H1 (cell line): ENCODE data around the gene TRMT10C. TPM values are rescaled to one million over a fixed set of nuclear protein-coding genes. Genes with fewer than 3 reads are reported as not detected.

Experiments used
- CTCF ChIA-PET: fragments of 300-600 bp; sonication (Branson Sonifier 250); formaldehyde crosslinking; loops from one replicate; lab custom pipeline; 2021; ENCODE audit not compliant: partially characterized antibody; lab: Charles Lee
- POLR2A ChIA-PET: fragments of 300-600 bp; sonication (Branson Sonifier 250); formaldehyde crosslinking; loops from one replicate; lab custom pipeline; 2021; ENCODE audit warnings: inconsistent platforms; ENCODE audit not compliant: partially characterized antibody; lab: Charles Lee
- DNase-seq, 2 experiments: peaks; one replicate each; pipeline versions ENCODE4 v3.0.0 to v3.0.0-alpha.2; 2010 to 2022; ENCODE audit warnings: low spot score in 2 of 2, low read depth in 1 of 2, mixed read lengths in 1 of 2
- FAIRE-seq: peaks from 2 replicates; lab custom pipeline; 2011; peaks lifted over from hg19 to GRCh38; lab: Jason Lieb, UNC
- H2AFZ ChIP-seq: 2 replicates; pipeline ENCODE4 v1.8.1; 2012; ENCODE audit warnings: low read length, inconsistent platforms
- H2AK5ac ChIP-seq: 2 replicates; pipeline ENCODE4 v1.6.1; 2013; ENCODE audit warnings: low read depth, low read length
- H2BK120ac ChIP-seq: replicated peaks from 2 replicates; pipeline ENCODE3; 2013; ENCODE audit warnings: low read depth, low read length, inconsistent platforms
- H2BK12ac ChIP-seq: 2 replicates; pipeline ENCODE4 v1.6.1; 2013; ENCODE audit warnings: low read depth, low read length
- H2BK15ac ChIP-seq: 2 replicates; pipeline ENCODE4 v1.6.1; 2013; ENCODE audit warnings: low read length
- H2BK20ac ChIP-seq: 2 replicates; pipeline ENCODE4 v1.6.1; 2013; ENCODE audit warnings: low read length
- H2BK5ac ChIP-seq: 2 replicates; pipeline ENCODE4 v1.6.1; 2013; ENCODE audit warnings: low read depth, low read length
- H3K14ac ChIP-seq: 2 replicates; pipeline ENCODE4 v1.6.1; 2013; ENCODE audit warnings: inconsistent platforms; ENCODE audit not compliant: insufficient read length
- H3K18ac ChIP-seq: 2 replicates; pipeline ENCODE4 v1.6.1; 2013; ENCODE audit warnings: low read length; ENCODE audit errors: extremely low read depth
- H3K23ac ChIP-seq: 2 replicates; pipeline ENCODE4 v1.6.1; 2013; ENCODE audit warnings: inconsistent platforms; ENCODE audit not compliant: insufficient read length
- H3K23me2 ChIP-seq: 2 replicates; pipeline ENCODE4 v1.6.1; 2013; ENCODE audit warnings: low read depth, low read length
- H3K27ac ChIP-seq: 2 replicates; pipeline ENCODE4 v1.6.1; 2011; ENCODE audit warnings: low read depth, low read length, inconsistent platforms
- H3K27me3 ChIP-seq, 4 experiments: replicated peaks in 1 of 4; 1 replicate in 1 of 4; 2 replicates in 3 of 4; pipeline versions ENCODE4 v1.6.1 to v1.8.1; 2011 to 2013; ENCODE audit warnings: low read length in 3 of 4, mild to moderate bottlenecking in 3 of 4, inconsistent platforms in 2 of 4, mixed read lengths in 2 of 4, moderate library complexity in 1 of 4; ENCODE audit not compliant: control insufficient read depth in 3 of 4, insufficient read depth in 3 of 4; ENCODE audit errors: extremely low read depth in 1 of 4
- H3K36me3 ChIP-seq, 4 experiments: 2 replicates each; pipeline versions ENCODE4 v1.6.1 to v1.8.1; 2011 to 2013; ENCODE audit warnings: mild to moderate bottlenecking in 4 of 4, low read length in 3 of 4, moderate library complexity in 2 of 4, control low read depth in 1 of 4, inconsistent platforms in 1 of 4; ENCODE audit not compliant: insufficient read depth in 4 of 4, control insufficient read depth in 2 of 4
- H3K4ac ChIP-seq: replicated peaks from 2 replicates; pipeline ENCODE3; 2013; ENCODE audit warnings: low read length, low read depth, mixed read lengths, inconsistent platforms; ENCODE audit not compliant: insufficient read length
- H3K4me1 ChIP-seq, 4 experiments: replicated peaks in 1 of 4; 1 replicate in 1 of 4; 2 replicates in 3 of 4; pipeline versions ENCODE4 v1.6.1 to v1.8.1; 2011 to 2013; ENCODE audit warnings: low read length in 3 of 4, inconsistent platforms in 2 of 4, mixed read lengths in 1 of 4; ENCODE audit not compliant: insufficient read depth in 4 of 4, control insufficient read depth in 3 of 4
- H3K4me2 ChIP-seq, 2 experiments: 2 replicates each; pipeline versions ENCODE4 v1.6.1 to v1.8.1; 2011 to 2013; ENCODE audit warnings: low read depth in 2 of 2, low read length in 2 of 2, control low read depth in 1 of 2, inconsistent platforms in 1 of 2, mild to moderate bottlenecking in 1 of 2; ENCODE audit not compliant: insufficient read depth in 1 of 2
- H3K4me3 ChIP-seq, 4 experiments: fragments of 200-600, 300-600 bp in 1 of 4; sonication (generic), shearing (Covaris generic), sonication (Bioruptor Twin) in 1 of 4; 2 replicates each; pipeline versions ENCODE4 v1.5.1 to v1.8.1; 2011 to 2016; ENCODE audit warnings: low read length in 4 of 4, low read depth in 3 of 4, control low read depth in 2 of 4, inconsistent platforms in 2 of 4, mild to moderate bottlenecking in 2 of 4, mixed read lengths in 1 of 4, moderate library complexity in 1 of 4; ENCODE audit not compliant: insufficient read depth in 2 of 4; ENCODE audit errors: extremely low read depth in 1 of 4
- H3K56ac ChIP-seq: replicated peaks from 2 replicates; pipeline ENCODE3; 2013; ENCODE audit warnings: low read depth, mild to moderate bottlenecking, mixed read lengths, low read length, inconsistent platforms; ENCODE audit not compliant: insufficient read length
- H3K79me1 ChIP-seq: 2 replicates; pipeline ENCODE4 v1.6.1; 2013; ENCODE audit warnings: low read depth, low read length, control low read depth
- H3K79me2 ChIP-seq, 2 experiments: 2 replicates each; pipeline versions ENCODE4 v1.6.1 to v1.8.1; 2012 to 2013; ENCODE audit warnings: low read length in 2 of 2, mild to moderate bottlenecking in 2 of 2, inconsistent platforms in 1 of 2; ENCODE audit not compliant: insufficient read depth in 2 of 2, control insufficient read depth in 1 of 2
- H3K9ac ChIP-seq, 4 experiments: replicated peaks in 1 of 4; 1 replicate in 1 of 4; 2 replicates in 3 of 4; pipeline versions ENCODE4 v1.6.1 to v1.8.1; 2011 to 2013; ENCODE audit warnings: low read depth in 3 of 4, low read length in 3 of 4, control low read depth in 2 of 4, mild to moderate bottlenecking in 2 of 4, moderate library complexity in 2 of 4, inconsistent platforms in 1 of 4; ENCODE audit errors: extremely low read depth in 1 of 4
- H3K9me3 ChIP-seq, 2 experiments: 2 replicates each; pipeline versions ENCODE4 v1.6.1 to v1.8.1; 2012 to 2013; ENCODE audit warnings: mild to moderate bottlenecking in 2 of 2, moderate library complexity in 2 of 2, control low read depth in 1 of 2, inconsistent platforms in 1 of 2, low read depth in 1 of 2, low read length in 1 of 2, mixed read lengths in 1 of 2; ENCODE audit not compliant: insufficient read depth in 2 of 2
- H4K20me1 ChIP-seq, 2 experiments: replicated peaks in 1 of 2; 2 replicates each; pipeline versions ENCODE3 to v1.8.1; 2011 to 2013; ENCODE audit warnings: inconsistent platforms in 2 of 2, low read length in 2 of 2, mild to moderate bottlenecking in 1 of 2; ENCODE audit not compliant: insufficient read depth in 2 of 2, control insufficient read depth in 1 of 2
- H4K5ac ChIP-seq: 2 replicates; pipeline ENCODE4 v1.6.1; 2013; ENCODE audit warnings: low read length, low read depth, mixed read lengths, inconsistent platforms; ENCODE audit not compliant: insufficient read length
- H4K8ac ChIP-seq: 2 replicates; pipeline ENCODE4 v1.8.0; 2013; ENCODE audit warnings: mild to moderate bottlenecking, moderate library complexity, low read length, inconsistent platforms; ENCODE audit not compliant: insufficient read depth; ENCODE audit errors: extremely low read depth
- H4K91ac ChIP-seq: replicated peaks from 2 replicates; pipeline ENCODE3; 2013; ENCODE audit warnings: low read length, mixed read lengths, inconsistent platforms; ENCODE audit not compliant: insufficient read length
- BACH1 ChIP-seq: IDR thresholded peaks from 2 replicates; pipeline ENCODE4 v1.6.1; 2012; ENCODE audit warnings: low read length, improper control_type of control experiment
- CEBPB ChIP-seq: IDR thresholded peaks from 2 replicates; pipeline ENCODE4 v1.6.1; 2012; ENCODE audit warnings: low read depth, low read length
- GABPA ChIP-seq: IDR thresholded peaks from 2 replicates; pipeline ENCODE4 v1.6.1; 2011; ENCODE audit warnings: mild to moderate bottlenecking, low read length, moderate library complexity, borderline replicate concordance; ENCODE audit not compliant: insufficient read depth
- JUND ChIP-seq: IDR thresholded peaks from 2 replicates; pipeline ENCODE4 v1.6.1; 2011; ENCODE audit warnings: mild to moderate bottlenecking, improper control_type of control experiment, low read length
- KDM1A ChIP-seq: fragments of 200-600, 300-600 bp; sonication (generic); IDR thresholded peaks from 2 replicates; pipeline ENCODE4 v1.7.1; 2016; ENCODE audit warnings: mild to moderate bottlenecking, low read length, borderline replicate concordance
- POU5F1 ChIP-seq: IDR thresholded peaks from 2 replicates; pipeline ENCODE4 v1.6.1; 2011; ENCODE audit warnings: low read depth, mild to moderate bottlenecking, low read length, moderate library complexity
- SIN3A ChIP-seq, 2 experiments: IDR thresholded peaks in 1 of 2; conservative IDR thresholded peaks in 1 of 2; 2 replicates each; pipeline ENCODE4 v1.6.1; 2011 to 2012; ENCODE audit warnings: low read length in 2 of 2, improper control_type of control experiment in 1 of 2, low read depth in 1 of 2, mild to moderate bottlenecking in 1 of 2
- SP2 ChIP-seq: IDR thresholded peaks from 2 replicates; pipeline ENCODE4 v1.6.1; 2012; ENCODE audit warnings: mild to moderate bottlenecking, low read length, inconsistent platforms
- SRF ChIP-seq: IDR thresholded peaks from 2 replicates; pipeline ENCODE4 v1.6.1; 2011; ENCODE audit warnings: mild to moderate bottlenecking, low read depth, low read length, moderate library complexity
- WGBS, 2 experiments: shearing (Covaris generic) in 1 of 2; methylation state at CpG; one replicate each; pipeline versions ENCODE4 v1.1.6 to v1.1.7; 2013 to 2015; ENCODE audit warnings: low lambda C conversion rate in 2 of 2, mixed read lengths in 2 of 2, inconsistent platforms in 1 of 2, low coverage in 1 of 2, missing lambda C conversion rate in 1 of 2; ENCODE audit not compliant: insufficient replicate concordance in 2 of 2, insufficient coverage in 1 of 2, insufficient read length in 1 of 2; ENCODE audit errors: extremely low coverage in 1 of 2, missing lambda C conversion rate in 1 of 2; 5-methylcytosine and 5-hydroxymethylcytosine counted together
- long read RNA-seq, 2 experiments: library from RNA in 1 of 2; library from capped mRNA in 1 of 2; stranded (forward); transcript quantifications; one replicate each; pipeline ENCODE4 v2.0.0, GENCODE V29; 2021; ENCODE audit warnings: inconsistent platforms in 1 of 2
- polyA minus RNA-seq, 3 experiments: library from RNA; depleted of rRNA, polyadenylated mRNA; stranded (reverse); fragments of >200 nt; gene quantifications; 1 replicate in 2 of 3; 2 replicates in 1 of 3; pipeline ENCODE4 v1.2.3, GENCODE V29; 2011
- polyA plus RNA-seq, 7 experiments: library from polyadenylated mRNA; depleted of rRNA in 3 of 7; stranded (reverse) in 5 of 7; unstranded in 2 of 7; fragments of >200 nt in 5 of 7; fragments of 200-250 nt in 2 of 7; gene quantifications; 1 replicate in 5 of 7; 2 replicates in 1 of 7; 4 replicates in 1 of 7; pipeline versions ENCODE4 v1.2.1 to v1.2.3, GENCODE V29; 2011 to 2013; ENCODE audit warnings: missing spikeins in 2 of 7, mixed read lengths in 2 of 7
- total RNA-seq: library from RNA; stranded (reverse); fragmentation: NEBNext Ultra II Directional; extraction: Animal tissue kit (Norgen Biotek cat#: 25700); gene quantifications from 2 replicates; pipeline ENCODE4 v1.2.1, GENCODE V29; 2021

TRMT10C gene
- total RNA-seq (49.4 and 55.9 TPM in 2 replicates), polyA plus RNA-seq (2011; rRNA removed) (22.3 and 27.4 TPM in 2 replicates), polyA minus RNA-seq (2011; rRNA and poly(A)+ RNA removed) (15.6 and 21.5 TPM in 2 replicates)
- polyA plus RNA-seq (2011; cell fraction: cytosol; rRNA removed) = 26.7 TPM
- polyA plus RNA-seq (2011; cell fraction: nucleus; rRNA removed) = 9.4 TPM
- polyA plus RNA-seq (2012, experiment 1 of 2) = 24.3 to 54.2 TPM (median 27.3 TPM) in 4 replicates
- 4.7 TPM for polyA plus RNA-seq (2012, experiment 2 of 2)
- polyA plus RNA-seq (2013, experiment 1 of 2) = 71.6 TPM
- 67.6 TPM for polyA plus RNA-seq (2013, experiment 2 of 2)
- 19.5 TPM for polyA minus RNA-seq (2011; cell fraction: cytosol; rRNA and poly(A)+ RNA removed)
- polyA minus RNA-seq (2011; cell fraction: nucleus; rRNA and poly(A)+ RNA removed) = 19.5 TPM
- long read RNA-seq, experiment 1, transcript TRMT10C-201 (2 exons, 1,819 nt) = major isoform, 51 of 86 reads
- long read RNA-seq, experiment 1, partial matches to known transcripts = 0 of 86 reads
- long read RNA-seq, experiment 1, other reads (novel, unspliced or antisense) = 35 of 86 reads
- long read RNA-seq, experiment 2, transcript TRMT10C-201 (2 exons, 1,819 nt) = major isoform, 242 of 246 reads
- long read RNA-seq, experiment 2, partial matches to known transcripts = 0 of 246 reads
- long read RNA-seq, experiment 2, other reads (novel, unspliced or antisense) = 3 of 246 reads

DNA sequence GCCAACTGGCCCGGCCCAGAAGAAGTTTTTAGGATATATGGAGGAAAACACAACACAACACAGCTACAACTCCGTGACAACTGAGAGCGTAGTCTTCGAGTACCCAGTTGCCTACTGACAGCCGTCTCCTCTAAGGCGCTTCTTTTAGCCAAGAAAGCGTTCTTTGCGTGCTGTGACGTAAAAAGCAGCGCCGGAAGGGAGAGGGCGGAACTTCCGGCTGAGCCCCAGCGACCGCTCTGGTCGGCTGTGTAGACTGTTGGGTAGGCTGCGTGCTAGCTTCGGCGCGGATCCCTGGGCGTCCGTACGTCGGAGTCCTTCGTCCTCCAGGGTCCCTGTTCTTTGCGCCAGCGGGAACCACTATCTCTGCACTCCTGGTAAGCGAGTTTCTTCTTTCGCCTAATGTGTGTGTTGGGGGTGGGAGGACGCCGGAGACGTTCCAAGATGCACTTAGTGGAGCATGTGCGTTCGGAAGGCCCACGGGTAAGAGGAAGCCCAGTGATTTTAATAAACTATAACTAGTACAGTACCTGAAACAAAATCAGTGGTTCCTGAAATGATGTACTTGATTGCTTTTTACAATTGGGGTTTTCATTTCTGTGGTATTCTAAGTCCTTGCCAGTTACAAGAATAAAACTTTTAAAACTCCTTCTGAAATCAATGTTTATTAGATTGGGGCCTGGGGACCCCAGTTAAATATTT is at the start of gene TRMT10C:
TRMT10C (plus strand) TSS at position 239 of the 699 bp plus-strand sequence. CDS start 2,914 bp downstream, outside the sequence.
- Histone ChIP-seq H3K9me3 (no peaks in the 10 kb centered on the region), H3K27ac (peak within 1 kb of the TSS; percentile 93), H2AFZ (no peak within 1 kb of the TSS), H3K23ac (no peak within 1 kb of the TSS), H2AK5ac (no peak within 1 kb of the TSS; the same call in 1 of the 2 replicates), H4K8ac (peak within 1 kb of the TSS; percentile 98), H2BK15ac (no peak within 1 kb of the TSS), H3K56ac (peak within 1 kb of the TSS; percentile 43), H3K18ac (peak within 1 kb of the TSS; percentile 76), H4K5ac (peak within 1 kb of the TSS; percentile 58), H2BK5ac (peak within 1 kb of the TSS; percentile 93), H3K9ac (peak within 1 kb of the TSS; percentile 36 to 99 (median 96)), H3K4me3 (peak within 1 kb of the TSS; percentile 86 to 98 (median 98)), H3K79me1 (peaks cover 2% of the 10 kb centered on the region), H4K91ac (peak within 1 kb of the TSS; percentile 31), H2BK120ac (no peak within 1 kb of the TSS), H4K20me1 (peaks cover 7 to 10% of the 10 kb centered on the region in 2 experiments), H2BK12ac (no peak within 1 kb of the TSS), H3K4me2 (peak within 1 kb of the TSS; percentile 94 to 96), H3K14ac (no peak within 1 kb of the TSS), H3K79me2 (peaks cover 18 to 51% of the 10 kb centered on the region in 2 experiments), H3K4ac (peak within 1 kb of the TSS; percentile 73), H3K27me3 (no peaks in the 10 kb centered on the region), H3K23me2 (peaks cover 4% of the 10 kb centered on the region), H3K36me3 (peaks cover 9 to 27% (median 17%) of the 10 kb centered on the region in 4 experiments), H2BK20ac (no peak within 1 kb of the TSS), H3K4me1 (peaks cover 0 to 6% (median 2%) of the 10 kb centered on the region in 4 experiments; a peak in 3 of 7 replicates)
- FAIRE-seq (peak; percentile 74), DNase-seq (peak; percentile 76 to 93)
- ChIA-PET CTCF (interaction anchor here (0.7 to 1.6 kb wide), 5 partner anchors 12 to 789 kb away, joined by 3 to 8 read pairs (median 4); partner anchors contain the start of genes PCNP and ZBTB11), POLR2A (interaction anchor here (0.6 to 2.9 kb wide), 20 partner anchors 8 to 863 kb away, joined by 3 to 60 read pairs (median 4); partner anchors contain the start of genes PCNP, RPL24 and ZBTB11)
- whole genome bisulfite sequencing, 2 experiments = 2% methylated on average over 34 of the region's 35 CpGs; no CpG with 5 or more reads in 1 of the 2 experiments
- peak; percentile 69 to 88; a peak in 3 of 4 replicates for TF ChIP-seq SIN3A (conservative IDR thresholded peaks at IDR 0.05 in 1 of 2, IDR thresholded peaks at IDR 0.05 in 1 of 2; ENCODE audit: low read depth in 1 of 2, low read length in 2 of 2)
- TF ChIP-seq GABPA = peak; percentile 99
- TF ChIP-seq CEBPB = no peak
- no peak for TF ChIP-seq BACH1
- peak; percentile 78 for TF ChIP-seq SRF
- TF ChIP-seq SP2 = peak; percentile 49
- no peak for TF ChIP-seq JUND
- TF ChIP-seq POU5F1 = no peak
- TF ChIP-seq KDM1A = no peak
